K562 treated with DMSO at 1 percent for 48 hours (cell line): ENCODE results near the gene SERPINB10. TPM values are rescaled to one million over a fixed set of nuclear protein-coding genes. Genes with fewer than 3 reads are reported as not detected.

Experiments used
- total RNA-seq: library from RNA; unstranded; fragments of 300-600 nt; gene quantifications from 2 replicates; pipeline ENCODE4 v1.2.3, GENCODE V29; 2022; ENCODE audit warnings: low replicate concordance; ENCODE audit errors: extremely low read depth

SERPINB10 gene
- total RNA-seq: not detected in 2 replicates

GRCh38 chr18:63907664-63908063 is at the start of gene SERPINB10:
Gene SERPINB10, plus strand, starts transcription at chr18:63907958. Its CDS starts 7,553 bp downstream, at chr18:63915511.

GRCh38 chr18:63887424-63887823 is 20.3 kb upstream of the SERPINB10 start, which contains the start of gene SERPINB2:
Gene SERPINB2, plus strand, starts transcription at chr18:63887705. Its CDS starts 3,740 bp downstream, at chr18:63891445.

GRCh38 chr18:63949068-63949737 is 41.4 kb downstream of the SERPINB10 start, which contains the start of gene HMSD:
Gene HMSD, plus strand, starts transcription at chr18:63949301. Its CDS starts 4,155 bp downstream, at chr18:63953456.

GRCh38 chr18:63969942-63970808 is 62.4 kb downstream of the SERPINB10 start, which contains the start of gene SERPINB8:
Gene SERPINB8, plus strand, starts transcription at chr18:63970081. Its CDS starts 8,228 bp downstream, at chr18:63978309.

Other genes with a start within 250 kb of the SERPINB10 start
- gene SERPINB3, start 246.1 kb upstream of the SERPINB10 start, total RNA-seq: not detected in 2 replicates
- not detected in 2 replicates for gene SERPINB11, start 205.0 kb upstream of the SERPINB10 start, total RNA-seq
- not detected in 2 replicates for gene SERPINB7, start 132.5 kb upstream of the SERPINB10 start, total RNA-seq
- not detected in 2 replicates for gene SERPINB2, start 20.3 kb upstream of the SERPINB10 start, total RNA-seq
- not detected in 2 replicates for gene HMSD, start 41.3 kb downstream of the SERPINB10 start, total RNA-seq
- gene SERPINB8, start 62.1 kb downstream of the SERPINB10 start, total RNA-seq: not detected in 2 replicates
- not detected in 2 replicates for gene LINC00305, start 241.1 kb downstream of the SERPINB10 start, total RNA-seq